ENCODE results near the gene S100A4.
"Not testable (repeated sequence)": the region's sequence is repeated elsewhere in the genome, so short reads cannot be mapped to it uniquely, and the experiment has no call there.

Gene S100A4

DNA sequence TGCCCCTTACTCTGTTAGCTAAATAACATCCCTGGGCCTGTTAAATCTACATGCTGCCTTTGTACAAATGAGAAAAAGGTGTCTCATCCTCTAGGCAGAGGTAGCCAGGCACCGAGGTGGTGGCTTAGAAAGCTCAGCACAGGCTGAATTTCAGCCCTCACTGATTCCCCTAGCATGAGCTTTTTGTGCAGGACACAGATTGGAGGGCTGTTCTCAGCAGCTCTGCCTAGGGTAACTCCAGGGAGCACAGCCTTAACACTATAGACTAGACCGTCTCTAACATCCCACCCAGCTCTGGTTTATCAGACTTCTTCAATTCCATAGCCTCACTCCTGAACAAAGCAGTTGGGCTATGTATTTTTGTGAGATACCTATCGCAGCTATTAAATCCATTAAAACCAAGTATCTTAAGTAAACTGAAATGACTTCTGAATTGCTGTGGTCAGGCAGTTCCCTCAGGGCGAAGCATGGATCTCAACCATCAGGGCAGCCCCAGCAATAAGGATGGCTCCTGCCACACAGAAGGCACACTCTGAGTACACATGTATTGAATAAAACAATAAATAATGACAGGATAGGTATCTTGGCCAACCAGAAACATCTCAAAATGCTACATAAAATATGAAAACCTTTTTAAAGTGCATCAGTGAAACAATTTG, 24.7 kb downstream of the S100A4 start:
- TF ChIP-seq, protein P1, sequence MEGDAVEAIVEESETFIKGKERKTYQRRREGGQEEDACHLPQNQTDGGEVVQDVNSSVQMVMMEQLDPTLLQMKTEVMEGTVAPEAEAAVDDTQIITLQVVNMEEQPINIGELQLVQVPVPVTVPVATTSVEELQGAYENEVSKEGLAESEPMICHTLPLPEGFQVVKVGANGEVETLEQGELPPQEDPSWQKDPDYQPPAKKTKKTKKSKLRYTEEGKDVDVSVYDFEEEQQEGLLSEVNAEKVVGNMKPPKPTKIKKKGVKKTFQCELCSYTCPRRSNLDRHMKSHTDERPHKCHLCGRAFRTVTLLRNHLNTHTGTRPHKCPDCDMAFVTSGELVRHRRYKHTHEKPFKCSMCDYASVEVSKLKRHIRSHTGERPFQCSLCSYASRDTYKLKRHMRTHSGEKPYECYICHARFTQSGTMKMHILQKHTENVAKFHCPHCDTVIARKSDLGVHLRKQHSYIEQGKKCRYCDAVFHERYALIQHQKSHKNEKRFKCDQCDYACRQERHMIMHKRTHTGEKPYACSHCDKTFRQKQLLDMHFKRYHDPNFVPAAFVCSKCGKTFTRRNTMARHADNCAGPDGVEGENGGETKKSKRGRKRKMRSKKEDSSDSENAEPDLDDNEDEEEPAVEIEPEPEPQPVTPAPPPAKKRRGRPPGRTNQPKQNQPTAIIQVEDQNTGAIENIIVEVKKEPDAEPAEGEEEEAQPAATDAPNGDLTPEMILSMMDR (conservative IDR thresholded peaks at IDR 0.05; ENCODE audit: low read depth, low read length): no peak
- no peak for DNase-seq (ENCODE audit: low read depth)

DNA sequence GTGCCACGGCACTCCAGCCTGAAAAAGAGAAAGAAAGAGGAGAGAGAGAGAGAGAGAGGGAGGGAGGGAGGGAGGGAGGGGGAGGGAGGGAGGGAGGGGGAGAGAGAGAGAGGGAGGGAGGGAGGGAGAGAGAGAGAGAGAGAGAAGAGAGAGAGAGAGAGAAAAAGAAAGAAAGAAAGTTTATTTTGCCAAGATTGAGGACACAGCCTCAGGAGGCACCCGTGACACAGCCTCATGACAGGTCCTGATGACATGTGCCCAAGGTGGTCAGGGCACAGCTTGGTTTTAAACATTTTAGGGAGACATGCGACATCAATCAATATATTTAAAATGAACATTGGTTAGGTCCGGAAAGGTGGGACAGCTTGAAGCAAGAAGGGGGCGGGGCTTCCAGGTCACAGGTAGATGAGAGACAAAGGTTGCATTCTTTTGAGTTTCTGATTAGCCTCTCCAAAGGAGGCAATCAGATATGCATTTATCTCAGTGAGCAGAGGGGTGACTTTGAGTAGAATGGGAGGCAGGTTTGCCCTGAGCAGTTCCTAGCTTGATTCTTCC, 25.4 kb downstream of the S100A4 start:
- not testable (repeated sequence) for DNase-seq (ENCODE audit: low read depth); H3K4me3 ChIP-seq (ENCODE audit: low read depth, low read length)

More for the DNA sequence above, 24.7 kb downstream of the S100A4 start:
- H3K4me3 ChIP-seq (ENCODE audit: low read depth, low read length): no peak overlapping the region

DNA sequence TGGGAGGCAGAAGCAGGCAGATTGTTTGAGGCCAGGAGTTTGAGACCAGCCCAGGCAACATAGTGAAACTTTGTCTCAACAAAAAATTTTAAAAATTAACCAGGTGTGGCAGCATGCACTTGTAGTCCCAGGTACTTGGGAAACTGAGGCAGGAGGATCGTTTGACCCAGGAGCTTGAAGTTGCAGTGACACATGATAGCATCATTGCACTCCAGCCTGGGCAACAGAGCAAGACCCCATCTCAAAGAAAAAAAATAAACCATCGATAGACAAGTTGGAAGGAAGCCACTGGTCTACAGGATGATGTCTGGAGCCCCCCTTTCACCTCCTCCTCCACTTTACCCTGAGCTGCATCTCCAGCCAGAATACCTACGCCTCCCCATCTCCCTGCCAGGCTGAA, 26.4 kb downstream of the S100A4 start:
- H3K4me3 ChIP-seq (ENCODE audit: low read depth, low read length): no peak overlapping the region
- DNase-seq (ENCODE audit: low read depth): no peak
- TF ChIP-seq, protein P1 (conservative IDR thresholded peaks at IDR 0.05; ENCODE audit: low read depth, low read length): no peak

DNA sequence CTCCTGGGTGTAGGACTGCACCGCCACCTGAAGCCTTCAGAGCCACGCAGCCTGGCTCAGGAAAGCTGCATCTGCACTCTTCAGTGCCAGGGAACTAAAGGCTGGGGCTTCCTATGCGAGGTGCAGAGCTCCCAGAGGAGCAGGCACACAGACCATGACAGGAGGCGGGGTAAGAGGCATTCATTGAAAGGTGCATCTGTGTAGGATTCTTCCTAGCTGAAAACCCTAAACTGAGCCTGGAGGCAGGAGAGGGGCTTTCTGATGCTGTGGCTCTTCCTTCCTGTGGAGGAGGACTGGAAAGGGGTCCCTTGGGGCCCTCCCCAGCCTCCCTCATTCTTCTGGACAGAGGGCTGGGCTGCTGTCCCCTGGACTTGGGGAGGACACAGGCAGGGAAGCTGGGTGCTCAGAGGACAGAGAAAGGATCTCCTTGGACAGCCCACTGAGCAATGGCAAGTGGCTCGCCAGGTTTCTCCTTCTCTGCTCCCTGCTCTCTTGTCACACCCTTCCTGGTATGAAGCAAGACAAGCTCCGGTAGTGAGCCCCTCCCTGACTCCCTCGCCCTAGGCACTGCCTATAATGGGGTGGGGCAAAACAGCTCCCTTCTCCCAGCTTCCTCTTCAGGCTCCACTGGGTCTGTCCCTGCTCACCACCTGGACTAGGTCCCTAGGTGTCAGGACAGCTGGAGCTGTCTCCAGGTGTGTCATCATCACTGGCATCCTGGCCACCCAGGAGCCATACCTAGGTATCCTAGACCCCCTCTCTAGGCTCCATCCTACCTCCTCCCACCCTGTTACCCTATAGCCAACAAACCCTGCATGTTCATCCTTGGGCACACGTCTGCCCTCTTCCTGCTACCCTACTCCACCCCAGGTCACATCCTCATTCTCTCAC, 29.9 kb downstream of the S100A4 start:
- no peak for DNase-seq (ENCODE audit: low read depth)
- TF ChIP-seq, protein P1 (conservative IDR thresholded peaks at IDR 0.05; ENCODE audit: low read depth, low read length): no peak
- H3K4me3 ChIP-seq (ENCODE audit: low read depth, low read length): no peak overlapping the region

DNA sequence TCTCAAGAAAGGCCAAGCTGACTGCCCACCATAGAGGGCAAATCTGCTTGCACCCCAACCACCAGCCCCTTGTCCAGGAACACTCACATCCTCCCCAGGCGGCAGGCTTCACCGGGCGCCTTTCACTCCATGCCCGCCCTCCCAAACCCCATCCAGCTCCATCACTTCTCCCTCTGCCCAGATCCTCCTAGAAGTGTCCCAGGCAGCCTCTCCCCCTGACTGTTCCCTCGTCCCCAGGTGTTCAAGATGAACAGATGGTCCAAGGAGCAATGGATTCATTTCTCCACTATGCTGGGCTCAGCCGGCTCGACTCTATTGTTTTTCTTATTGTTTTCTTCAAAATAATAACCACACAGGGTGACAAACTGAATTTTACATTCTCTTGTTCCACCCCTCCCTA, 31.9 kb downstream of the S100A4 start:
- TF ChIP-seq, protein P1 (conservative IDR thresholded peaks at IDR 0.05; ENCODE audit: low read depth, low read length): no peak
- no peak for DNase-seq (ENCODE audit: low read depth)
- H3K4me3 ChIP-seq (ENCODE audit: low read depth, low read length): no peak overlapping the region

DNA sequence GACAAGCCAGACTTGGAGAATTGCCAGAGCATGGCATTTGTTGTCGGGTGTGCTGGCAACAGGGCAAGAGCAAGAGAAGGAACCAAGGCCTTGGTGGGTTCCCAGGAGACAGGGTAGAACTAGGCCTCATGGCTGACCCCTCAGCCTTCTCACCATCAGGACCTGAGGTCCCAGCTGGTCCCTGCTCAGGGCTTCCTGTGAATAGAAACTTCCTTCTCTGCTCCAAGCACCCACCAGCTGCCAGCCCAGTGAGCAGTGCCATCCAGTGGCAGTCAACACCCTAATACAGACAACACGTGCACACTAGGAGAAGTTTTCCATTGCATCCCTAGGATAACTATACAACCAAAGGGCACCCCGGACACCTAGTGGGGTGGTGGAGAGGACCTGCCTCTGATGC, 32.6 kb downstream of the S100A4 start:
- no peak for DNase-seq (ENCODE audit: low read depth)
- H3K4me3 ChIP-seq (ENCODE audit: low read depth, low read length): no peak overlapping the region
- TF ChIP-seq, protein P1 (conservative IDR thresholded peaks at IDR 0.05; ENCODE audit: low read depth, low read length): no peak

DNA sequence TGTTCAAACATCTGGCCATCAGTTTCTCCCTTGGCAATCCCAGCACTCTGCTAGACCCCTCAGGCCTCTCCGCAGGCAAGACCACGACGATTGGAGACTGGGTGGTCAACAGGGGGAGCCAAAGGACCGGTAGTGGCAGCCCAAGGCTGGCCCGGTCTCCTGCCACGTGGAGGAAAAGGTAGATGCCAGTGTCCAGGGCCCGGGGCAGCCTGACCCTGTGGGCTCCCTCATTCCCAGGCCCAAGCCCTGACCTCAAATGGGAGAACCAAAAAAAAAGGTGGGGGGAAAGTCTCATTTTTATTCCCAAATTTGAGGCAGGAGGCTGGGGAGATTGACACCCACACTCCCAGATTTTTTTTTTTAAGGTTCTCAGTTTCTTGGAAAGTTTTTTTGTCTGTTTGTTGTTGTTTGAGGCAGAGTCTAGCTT, 34.6 kb downstream of the S100A4 start:
- TF ChIP-seq, protein P1 (conservative IDR thresholded peaks at IDR 0.05; ENCODE audit: low read depth, low read length): peak; percentile 98
- no peak overlapping the region for H3K4me3 ChIP-seq (ENCODE audit: low read depth, low read length)
- peak; percentile 83 for DNase-seq (ENCODE audit: low read depth)
